H1 (cell line): ENCODE data around the gene AHCY. TPM values are rescaled to one million over a fixed set of nuclear protein-coding genes. Genes with fewer than 3 reads are reported as not detected.

Experiments
- CTCF ChIA-PET: fragments of 300-600 bp; sonication (Branson Sonifier 250); formaldehyde crosslinking; loops from one replicate; lab custom pipeline; 2021; ENCODE audit not compliant: partially characterized antibody; lab: Charles Lee
- POLR2A ChIA-PET: fragments of 300-600 bp; sonication (Branson Sonifier 250); formaldehyde crosslinking; loops from one replicate; lab custom pipeline; 2021; ENCODE audit warnings: inconsistent platforms; ENCODE audit not compliant: partially characterized antibody; lab: Charles Lee
- DNase-seq, 2 experiments: peaks; one replicate each; pipeline versions ENCODE4 v3.0.0 to v3.0.0-alpha.2; 2010 to 2022; ENCODE audit warnings: low spot score in 2 of 2, low read depth in 1 of 2, mixed read lengths in 1 of 2
- FAIRE-seq: peaks from 2 replicates; lab custom pipeline; 2011; peaks lifted over from hg19 to GRCh38; lab: Jason Lieb, UNC
- H2AFZ ChIP-seq: 2 replicates; pipeline ENCODE4 v1.8.1; 2012; ENCODE audit warnings: low read length, inconsistent platforms
- H2AK5ac ChIP-seq: 2 replicates; pipeline ENCODE4 v1.6.1; 2013; ENCODE audit warnings: low read depth, low read length
- H2BK120ac ChIP-seq: replicated peaks from 2 replicates; pipeline ENCODE3; 2013; ENCODE audit warnings: low read depth, low read length, inconsistent platforms
- H2BK12ac ChIP-seq: 2 replicates; pipeline ENCODE4 v1.6.1; 2013; ENCODE audit warnings: low read depth, low read length
- H2BK15ac ChIP-seq: 2 replicates; pipeline ENCODE4 v1.6.1; 2013; ENCODE audit warnings: low read length
- H2BK20ac ChIP-seq: 2 replicates; pipeline ENCODE4 v1.6.1; 2013; ENCODE audit warnings: low read length
- H2BK5ac ChIP-seq: 2 replicates; pipeline ENCODE4 v1.6.1; 2013; ENCODE audit warnings: low read depth, low read length
- H3K14ac ChIP-seq: 2 replicates; pipeline ENCODE4 v1.6.1; 2013; ENCODE audit warnings: inconsistent platforms; ENCODE audit not compliant: insufficient read length
- H3K18ac ChIP-seq: 2 replicates; pipeline ENCODE4 v1.6.1; 2013; ENCODE audit warnings: low read length; ENCODE audit errors: extremely low read depth
- H3K23ac ChIP-seq: 2 replicates; pipeline ENCODE4 v1.6.1; 2013; ENCODE audit warnings: inconsistent platforms; ENCODE audit not compliant: insufficient read length
- H3K23me2 ChIP-seq: 2 replicates; pipeline ENCODE4 v1.6.1; 2013; ENCODE audit warnings: low read depth, low read length
- H3K27ac ChIP-seq: 2 replicates; pipeline ENCODE4 v1.6.1; 2011; ENCODE audit warnings: low read depth, low read length, inconsistent platforms
- H3K27me3 ChIP-seq, 4 experiments: replicated peaks in 1 of 4; 1 replicate in 1 of 4; 2 replicates in 3 of 4; pipeline versions ENCODE4 v1.6.1 to v1.8.1; 2011 to 2013; ENCODE audit warnings: low read length in 3 of 4, mild to moderate bottlenecking in 3 of 4, inconsistent platforms in 2 of 4, mixed read lengths in 2 of 4, moderate library complexity in 1 of 4; ENCODE audit not compliant: control insufficient read depth in 3 of 4, insufficient read depth in 3 of 4; ENCODE audit errors: extremely low read depth in 1 of 4
- H3K36me3 ChIP-seq, 4 experiments: 2 replicates each; pipeline versions ENCODE4 v1.6.1 to v1.8.1; 2011 to 2013; ENCODE audit warnings: mild to moderate bottlenecking in 4 of 4, low read length in 3 of 4, moderate library complexity in 2 of 4, control low read depth in 1 of 4, inconsistent platforms in 1 of 4; ENCODE audit not compliant: insufficient read depth in 4 of 4, control insufficient read depth in 2 of 4
- H3K4ac ChIP-seq: replicated peaks from 2 replicates; pipeline ENCODE3; 2013; ENCODE audit warnings: low read length, low read depth, mixed read lengths, inconsistent platforms; ENCODE audit not compliant: insufficient read length
- H3K4me1 ChIP-seq, 4 experiments: replicated peaks in 1 of 4; 1 replicate in 1 of 4; 2 replicates in 3 of 4; pipeline versions ENCODE4 v1.6.1 to v1.8.1; 2011 to 2013; ENCODE audit warnings: low read length in 3 of 4, inconsistent platforms in 2 of 4, mixed read lengths in 1 of 4; ENCODE audit not compliant: insufficient read depth in 4 of 4, control insufficient read depth in 3 of 4
- H3K4me2 ChIP-seq, 2 experiments: 2 replicates each; pipeline versions ENCODE4 v1.6.1 to v1.8.1; 2011 to 2013; ENCODE audit warnings: low read depth in 2 of 2, low read length in 2 of 2, control low read depth in 1 of 2, inconsistent platforms in 1 of 2, mild to moderate bottlenecking in 1 of 2; ENCODE audit not compliant: insufficient read depth in 1 of 2
- H3K4me3 ChIP-seq, 4 experiments: fragments of 200-600, 300-600 bp in 1 of 4; sonication (generic), shearing (Covaris generic), sonication (Bioruptor Twin) in 1 of 4; 2 replicates each; pipeline versions ENCODE4 v1.5.1 to v1.8.1; 2011 to 2016; ENCODE audit warnings: low read length in 4 of 4, low read depth in 3 of 4, control low read depth in 2 of 4, inconsistent platforms in 2 of 4, mild to moderate bottlenecking in 2 of 4, mixed read lengths in 1 of 4, moderate library complexity in 1 of 4; ENCODE audit not compliant: insufficient read depth in 2 of 4; ENCODE audit errors: extremely low read depth in 1 of 4
- H3K56ac ChIP-seq: replicated peaks from 2 replicates; pipeline ENCODE3; 2013; ENCODE audit warnings: low read depth, mild to moderate bottlenecking, mixed read lengths, low read length, inconsistent platforms; ENCODE audit not compliant: insufficient read length
- H3K79me1 ChIP-seq: 2 replicates; pipeline ENCODE4 v1.6.1; 2013; ENCODE audit warnings: low read depth, low read length, control low read depth
- H3K79me2 ChIP-seq, 2 experiments: 2 replicates each; pipeline versions ENCODE4 v1.6.1 to v1.8.1; 2012 to 2013; ENCODE audit warnings: low read length in 2 of 2, mild to moderate bottlenecking in 2 of 2, inconsistent platforms in 1 of 2; ENCODE audit not compliant: insufficient read depth in 2 of 2, control insufficient read depth in 1 of 2
- H3K9ac ChIP-seq, 4 experiments: replicated peaks in 1 of 4; 1 replicate in 1 of 4; 2 replicates in 3 of 4; pipeline versions ENCODE4 v1.6.1 to v1.8.1; 2011 to 2013; ENCODE audit warnings: low read depth in 3 of 4, low read length in 3 of 4, control low read depth in 2 of 4, mild to moderate bottlenecking in 2 of 4, moderate library complexity in 2 of 4, inconsistent platforms in 1 of 4; ENCODE audit errors: extremely low read depth in 1 of 4
- H3K9me3 ChIP-seq, 2 experiments: 2 replicates each; pipeline versions ENCODE4 v1.6.1 to v1.8.1; 2012 to 2013; ENCODE audit warnings: mild to moderate bottlenecking in 2 of 2, moderate library complexity in 2 of 2, control low read depth in 1 of 2, inconsistent platforms in 1 of 2, low read depth in 1 of 2, low read length in 1 of 2, mixed read lengths in 1 of 2; ENCODE audit not compliant: insufficient read depth in 2 of 2
- H4K20me1 ChIP-seq, 2 experiments: replicated peaks in 1 of 2; 2 replicates each; pipeline versions ENCODE3 to v1.8.1; 2011 to 2013; ENCODE audit warnings: inconsistent platforms in 2 of 2, low read length in 2 of 2, mild to moderate bottlenecking in 1 of 2; ENCODE audit not compliant: insufficient read depth in 2 of 2, control insufficient read depth in 1 of 2
- H4K5ac ChIP-seq: 2 replicates; pipeline ENCODE4 v1.6.1; 2013; ENCODE audit warnings: low read length, low read depth, mixed read lengths, inconsistent platforms; ENCODE audit not compliant: insufficient read length
- H4K8ac ChIP-seq: 2 replicates; pipeline ENCODE4 v1.8.0; 2013; ENCODE audit warnings: mild to moderate bottlenecking, moderate library complexity, low read length, inconsistent platforms; ENCODE audit not compliant: insufficient read depth; ENCODE audit errors: extremely low read depth
- H4K91ac ChIP-seq: replicated peaks from 2 replicates; pipeline ENCODE3; 2013; ENCODE audit warnings: low read length, mixed read lengths, inconsistent platforms; ENCODE audit not compliant: insufficient read length
- ATF2 ChIP-seq: IDR thresholded peaks from 2 replicates; pipeline ENCODE4 v1.6.1; 2012; ENCODE audit warnings: low read length, inconsistent platforms
- CBX8 ChIP-seq: fragments of 300-800, 300-1000 bp; sonication (generic); IDR thresholded peaks from 2 replicates; pipeline ENCODE4 v1.7.1; 2016; ENCODE audit warnings: low read depth, low read length, borderline replicate concordance
- E2F6 ChIP-seq: IDR thresholded peaks from 2 replicates; pipeline ENCODE4 v1.6.1; 2012; ENCODE audit warnings: inconsistent platforms
- RNF2 ChIP-seq: fragments of 200-900, 300-1000 bp; sonication (generic); IDR thresholded peaks from 2 replicates; pipeline ENCODE4 v1.7.1; 2016; ENCODE audit warnings: borderline replicate concordance, low read depth, mild to moderate bottlenecking, antibody characterized with exemption, low read length; ENCODE audit not compliant: poor library complexity, severe bottlenecking; ENCODE audit errors: missing control alignments
- TAF7 ChIP-seq: optimal IDR thresholded peaks from 2 replicates; pipeline ENCODE3; 2011; ENCODE audit warnings: low read depth, mild to moderate bottlenecking, inconsistent platforms, low read length, moderate library complexity, borderline replicate concordance
- WGBS, 2 experiments: shearing (Covaris generic) in 1 of 2; methylation state at CpG; one replicate each; pipeline versions ENCODE4 v1.1.6 to v1.1.7; 2013 to 2015; ENCODE audit warnings: low lambda C conversion rate in 2 of 2, mixed read lengths in 2 of 2, inconsistent platforms in 1 of 2, low coverage in 1 of 2, missing lambda C conversion rate in 1 of 2; ENCODE audit not compliant: insufficient replicate concordance in 2 of 2, insufficient coverage in 1 of 2, insufficient read length in 1 of 2; ENCODE audit errors: extremely low coverage in 1 of 2, missing lambda C conversion rate in 1 of 2; 5-methylcytosine and 5-hydroxymethylcytosine counted together
- polyA plus RNA-seq, 7 experiments: library from polyadenylated mRNA; depleted of rRNA in 3 of 7; stranded (reverse) in 5 of 7; unstranded in 2 of 7; fragments of >200 nt in 5 of 7; fragments of 200-250 nt in 2 of 7; gene quantifications; 1 replicate in 5 of 7; 2 replicates in 1 of 7; 4 replicates in 1 of 7; pipeline versions ENCODE4 v1.2.1 to v1.2.3, GENCODE V29; 2011 to 2013; ENCODE audit warnings: missing spikeins in 2 of 7, mixed read lengths in 2 of 7
- total RNA-seq: library from RNA; stranded (reverse); fragmentation: NEBNext Ultra II Directional; extraction: Animal tissue kit (Norgen Biotek cat#: 25700); gene quantifications from 2 replicates; pipeline ENCODE4 v1.2.1, GENCODE V29; 2021
- TF ChIP-seq, protein P1 (sequence below): IDR thresholded peaks from 2 replicates; pipeline ENCODE4 v1.6.1; 2012; ENCODE audit warnings: inconsistent platforms

Gene AHCY
- total and polyA plus RNA-seq, 2 of the 8 experiments (the other 6 are each of a cell fraction or from before 2014, with no cell fraction given), result 404 to 638 TPM

DNA sequence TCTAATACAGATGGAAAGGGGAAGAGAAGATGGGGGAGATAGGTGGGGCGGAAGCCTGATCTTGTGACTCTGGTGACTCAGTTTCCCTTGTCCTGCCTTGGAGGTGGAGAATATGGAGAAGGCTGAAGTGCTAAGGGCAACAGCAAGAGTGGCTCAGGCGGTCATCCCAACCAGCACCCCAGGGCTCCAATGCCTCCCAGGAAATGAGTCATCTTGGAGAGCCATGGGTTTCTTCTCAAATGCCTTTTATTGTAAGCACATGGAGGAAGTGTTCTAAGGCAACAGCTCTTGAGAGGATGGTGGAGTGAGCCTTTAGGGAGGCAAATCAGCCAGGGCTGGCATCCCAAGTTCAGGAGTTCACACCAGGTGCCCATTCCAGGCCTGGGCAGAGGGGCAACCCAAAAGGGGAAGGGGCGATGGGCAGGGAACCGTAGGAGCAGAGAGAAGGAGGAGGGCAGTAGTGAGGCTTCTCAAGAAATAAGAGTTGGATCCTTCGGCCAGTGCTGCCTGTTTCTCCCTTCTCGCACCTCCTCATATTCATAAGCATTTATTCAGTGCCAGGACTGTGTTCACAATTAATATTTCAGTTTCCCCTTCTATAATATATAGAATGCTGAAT, 13.2 kb upstream of the AHCY start:
- no peak overlapping the region for H3K9ac ChIP-seq
- no peaks in the 10 kb centered on the region for H4K20me1 ChIP-seq
- H3K14ac ChIP-seq, result no peak overlapping the region
- no peak overlapping the region for H4K8ac ChIP-seq
- DNase-seq (no peak), FAIRE-seq (no peak)
- no peaks in the 10 kb centered on the region for H3K9me3 ChIP-seq
- H3K27me3 ChIP-seq, result peaks cover 0 to 8% (median 7%) of the 10 kb centered on the region in 4 experiments; a peak in 5 of 7 replicates
- H3K79me2 ChIP-seq, result no peaks in the 10 kb centered on the region
- no peak for TF ChIP-seq RNF2
- no peak for TF ChIP-seq TAF7
- no peak for TF ChIP-seq CBX8
- TF ChIP-seq, protein P1, sequence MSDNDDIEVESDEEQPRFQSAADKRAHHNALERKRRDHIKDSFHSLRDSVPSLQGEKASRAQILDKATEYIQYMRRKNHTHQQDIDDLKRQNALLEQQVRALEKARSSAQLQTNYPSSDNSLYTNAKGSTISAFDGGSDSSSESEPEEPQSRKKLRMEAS, result no peak
- no peak for TF ChIP-seq ATF2
- no peak for TF ChIP-seq E2F6
- H4K91ac ChIP-seq, result no peak overlapping the region
- no peak overlapping the region for H3K56ac ChIP-seq
- no peak overlapping the region for H3K18ac ChIP-seq
- no peak overlapping the region for H3K4me2 ChIP-seq
- H3K23ac ChIP-seq, result no peak overlapping the region
- no peak overlapping the region for H2BK120ac ChIP-seq
- H3K4me3 ChIP-seq, result no peak overlapping the region
- H2AFZ ChIP-seq, result no peak overlapping the region
- H2AK5ac ChIP-seq, result no peak overlapping the region
- POLR2A ChIA-PET, result interaction anchor here (1.1 kb wide), 1 partner anchor 14 kb away, joined by 4 read pairs; the partner anchor contains the start of gene AHCY
- no peak overlapping the region for H2BK15ac ChIP-seq
- no peak overlapping the region for H2BK12ac ChIP-seq
- 87% methylated on average over 6 of the region's 6 CpGs; no CpG with 5 or more reads in 1 of the 2 experiments for WGBS, 2 experiments
- H3K23me2 ChIP-seq, result peaks cover 6% of the 10 kb centered on the region; the same call in 1 of the 2 replicates
- no peak overlapping the region for H2BK20ac ChIP-seq
- no peak overlapping the region for H3K27ac ChIP-seq
- no peak overlapping the region for H2BK5ac ChIP-seq
- no peak overlapping the region for H4K5ac ChIP-seq
- peaks cover 2 to 15% (median 10%) of the 10 kb centered on the region in 4 experiments; a peak in 6 of 7 replicates for H3K4me1 ChIP-seq
- no peaks in the 10 kb centered on the region for H3K79me1 ChIP-seq
- H3K36me3 ChIP-seq, result no peaks in the 10 kb centered on the region
- H3K4ac ChIP-seq, result no peak overlapping the region
- CTCF ChIA-PET, result interaction anchor here (0.6 to 2.9 kb wide), 2 partner anchors 206 to 450 kb away, joined by 3 to 12 read pairs; no protein-coding TSS in a partner anchor
